ENCODE data around the gene ZC3H15.

GRCh38 chr2:186457908-186458307, 28.2 kb upstream of the ZC3H15 start:
- no peak for TF ChIP-seq POLR2AphosphoS5 (IDR thresholded peaks at IDR 0.05; ENCODE audit: low read depth)
- no peak for TF ChIP-seq CTCF (IDR thresholded peaks at IDR 0.05; ENCODE audit: insufficient read depth, low read length)
- TF ChIP-seq GABPA (IDR thresholded peaks at IDR 0.05; ENCODE audit: low read depth), result no peak
- TF ChIP-seq, protein P1, sequence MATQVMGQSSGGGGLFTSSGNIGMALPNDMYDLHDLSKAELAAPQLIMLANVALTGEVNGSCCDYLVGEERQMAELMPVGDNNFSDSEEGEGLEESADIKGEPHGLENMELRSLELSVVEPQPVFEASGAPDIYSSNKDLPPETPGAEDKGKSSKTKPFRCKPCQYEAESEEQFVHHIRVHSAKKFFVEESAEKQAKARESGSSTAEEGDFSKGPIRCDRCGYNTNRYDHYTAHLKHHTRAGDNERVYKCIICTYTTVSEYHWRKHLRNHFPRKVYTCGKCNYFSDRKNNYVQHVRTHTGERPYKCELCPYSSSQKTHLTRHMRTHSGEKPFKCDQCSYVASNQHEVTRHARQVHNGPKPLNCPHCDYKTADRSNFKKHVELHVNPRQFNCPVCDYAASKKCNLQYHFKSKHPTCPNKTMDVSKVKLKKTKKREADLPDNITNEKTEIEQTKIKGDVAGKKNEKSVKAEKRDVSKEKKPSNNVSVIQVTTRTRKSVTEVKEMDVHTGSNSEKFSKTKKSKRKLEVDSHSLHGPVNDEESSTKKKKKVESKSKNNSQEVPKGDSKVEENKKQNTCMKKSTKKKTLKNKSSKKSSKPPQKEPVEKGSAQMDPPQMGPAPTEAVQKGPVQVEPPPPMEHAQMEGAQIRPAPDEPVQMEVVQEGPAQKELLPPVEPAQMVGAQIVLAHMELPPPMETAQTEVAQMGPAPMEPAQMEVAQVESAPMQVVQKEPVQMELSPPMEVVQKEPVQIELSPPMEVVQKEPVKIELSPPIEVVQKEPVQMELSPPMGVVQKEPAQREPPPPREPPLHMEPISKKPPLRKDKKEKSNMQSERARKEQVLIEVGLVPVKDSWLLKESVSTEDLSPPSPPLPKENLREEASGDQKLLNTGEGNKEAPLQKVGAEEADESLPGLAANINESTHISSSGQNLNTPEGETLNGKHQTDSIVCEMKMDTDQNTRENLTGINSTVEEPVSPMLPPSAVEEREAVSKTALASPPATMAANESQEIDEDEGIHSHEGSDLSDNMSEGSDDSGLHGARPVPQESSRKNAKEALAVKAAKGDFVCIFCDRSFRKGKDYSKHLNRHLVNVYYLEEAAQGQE (IDR thresholded peaks at IDR 0.05; ENCODE audit: insufficient replicate concordance, low read depth), result no peak
- no peak for TF ChIP-seq SPI1 (IDR thresholded peaks at IDR 0.05; ENCODE audit: borderline replicate concordance, low read depth)

Data from HL-60 (cell line).